SIG-M5 treated with dmso at 0.1 percent for 504 hours (cell line): ENCODE measurements around the gene DYSF.

Experiments
- DNase-seq: peaks from one replicate; lab custom pipeline; 2025; ENCODE audit not compliant: unreplicated experiment; lab: John Stamatoyannopoulos, UW

Gene DYSF

DNA sequence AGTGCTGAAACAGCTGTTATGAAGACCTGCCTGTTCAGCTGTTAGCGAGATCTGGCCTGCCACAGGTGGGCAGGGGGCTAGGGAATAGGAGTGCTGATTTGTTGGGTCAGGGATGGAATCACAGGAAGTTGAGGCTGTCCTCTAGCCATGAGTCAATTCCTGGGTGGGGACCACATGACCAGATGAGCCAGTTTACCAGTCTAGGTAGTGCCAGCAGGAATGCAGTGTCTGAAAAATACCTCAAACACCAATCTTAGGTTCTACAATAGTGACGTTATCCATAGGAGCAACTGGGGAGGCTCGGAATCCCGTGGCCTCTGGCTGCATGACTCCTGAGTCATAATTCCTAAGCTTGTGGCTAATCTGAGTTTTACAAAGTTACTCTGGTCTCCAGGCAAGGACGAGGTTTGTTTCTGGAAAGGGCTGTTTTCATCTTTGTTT is 44.9 kb downstream of the DYSF start:
- DNase-seq: no peak

DNA sequence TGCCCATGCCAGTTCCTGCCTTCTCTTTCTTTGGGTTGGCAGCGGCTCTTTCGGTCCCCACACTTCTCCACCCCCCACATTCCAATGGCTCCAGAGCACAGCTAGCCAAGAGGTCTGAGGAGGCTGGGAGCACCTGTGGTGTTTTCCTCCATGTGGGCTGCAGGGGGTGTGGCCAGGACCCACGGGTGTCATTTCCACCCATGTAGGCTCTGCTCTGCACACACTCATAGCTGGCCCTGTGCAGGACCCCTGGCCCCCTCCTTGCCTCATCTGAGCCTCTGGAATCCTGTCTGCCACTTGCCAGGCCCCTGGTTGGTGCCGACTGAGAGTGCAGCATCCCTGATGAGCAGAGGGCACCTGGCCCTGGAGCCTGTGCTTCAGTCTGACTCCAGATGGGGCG is 46.3 kb downstream of the DYSF start:
- DNase-seq: no peak

DNA sequence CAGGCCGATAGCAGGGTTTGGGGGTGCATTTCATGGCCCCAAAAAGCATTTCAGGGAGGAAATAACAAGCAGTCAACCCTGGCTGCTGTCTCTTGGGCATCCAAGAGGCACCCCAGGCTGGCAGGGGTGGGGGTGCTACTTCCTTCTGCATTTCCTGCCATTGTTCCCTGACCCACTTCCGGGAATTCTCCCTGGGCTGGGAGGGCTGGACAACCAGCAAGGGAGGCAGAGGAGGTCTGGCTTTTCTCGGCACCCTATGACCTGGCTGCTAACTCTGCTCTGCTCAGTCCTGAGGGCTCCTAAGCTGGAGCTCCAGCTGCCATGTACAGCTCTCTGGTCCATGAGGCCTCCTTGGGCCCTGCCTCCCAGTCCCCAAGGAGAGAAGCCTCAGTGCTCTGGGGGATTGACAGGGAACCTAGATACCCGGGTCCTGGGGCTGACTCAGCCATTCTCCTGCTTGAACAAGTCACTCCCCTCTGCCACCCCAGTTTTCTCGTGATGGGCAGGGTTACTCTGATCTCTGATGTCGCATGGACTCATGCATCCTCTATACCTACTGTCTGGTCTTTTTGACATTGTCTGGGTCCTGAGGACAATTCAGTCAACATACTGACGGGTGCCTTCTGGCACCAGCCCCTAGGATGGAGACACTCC is 47.2 kb downstream of the DYSF start:
- no peak for DNase-seq

DNA sequence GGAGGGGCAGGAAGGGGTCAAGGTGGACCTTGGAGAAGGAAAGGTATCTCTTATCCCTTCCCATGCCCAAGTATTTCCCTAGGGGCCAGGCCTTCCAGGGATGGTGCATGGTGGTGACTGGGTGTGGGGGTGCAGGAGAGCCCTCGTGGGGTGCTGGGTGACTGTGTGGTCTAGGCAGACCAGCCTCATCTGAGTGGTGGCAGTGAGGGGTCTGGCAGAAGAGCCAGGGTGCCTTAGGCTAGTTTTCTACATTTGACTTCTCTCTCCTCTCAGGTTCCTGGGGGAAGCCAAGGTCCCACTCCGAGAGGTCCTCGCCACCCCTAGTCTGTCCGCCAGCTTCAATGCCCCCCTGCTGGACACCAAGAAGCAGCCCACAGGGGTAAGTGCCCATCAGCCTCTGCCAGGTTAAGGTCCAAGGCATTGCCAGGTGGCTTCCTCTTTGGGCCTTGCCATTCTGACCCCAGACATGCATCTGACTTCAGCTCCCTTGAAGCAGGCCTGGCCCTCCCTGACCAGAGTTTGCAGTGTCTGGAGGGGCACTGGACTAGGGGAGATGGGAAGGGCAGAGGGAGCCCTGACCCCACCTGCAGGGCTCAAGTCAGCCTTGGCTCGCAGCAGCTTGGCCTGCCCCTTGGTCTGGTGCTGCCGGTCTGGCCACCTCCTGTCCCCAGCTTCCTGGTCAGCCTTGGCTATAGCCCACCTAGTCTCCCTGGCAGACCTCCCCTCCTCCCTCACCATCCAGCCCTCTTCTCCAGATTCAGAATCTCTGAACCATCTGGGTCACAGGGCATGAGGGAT is 49.8 kb downstream of the DYSF start:
- no peak for DNase-seq

DNA sequence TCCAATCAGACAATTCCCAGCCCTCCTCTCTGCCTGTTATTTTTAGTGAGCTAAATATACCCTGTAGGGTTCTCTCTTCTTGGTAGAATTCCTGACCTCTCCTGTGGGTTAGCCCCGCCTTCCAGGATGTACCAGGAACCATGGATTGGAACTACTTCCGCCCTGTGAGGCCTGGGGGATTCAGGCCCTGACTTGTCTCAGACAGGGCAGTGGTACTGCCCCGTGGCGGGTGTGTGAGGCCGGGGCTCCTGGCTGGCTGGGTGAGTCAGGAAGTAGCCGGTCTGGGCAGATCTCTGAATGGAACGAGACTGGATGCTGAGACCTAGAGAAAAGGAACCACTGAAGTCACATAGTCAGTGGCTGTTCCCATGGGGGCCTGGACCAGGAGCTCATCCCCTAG is 50.5 kb downstream of the DYSF start:
- no peak for DNase-seq

DNA sequence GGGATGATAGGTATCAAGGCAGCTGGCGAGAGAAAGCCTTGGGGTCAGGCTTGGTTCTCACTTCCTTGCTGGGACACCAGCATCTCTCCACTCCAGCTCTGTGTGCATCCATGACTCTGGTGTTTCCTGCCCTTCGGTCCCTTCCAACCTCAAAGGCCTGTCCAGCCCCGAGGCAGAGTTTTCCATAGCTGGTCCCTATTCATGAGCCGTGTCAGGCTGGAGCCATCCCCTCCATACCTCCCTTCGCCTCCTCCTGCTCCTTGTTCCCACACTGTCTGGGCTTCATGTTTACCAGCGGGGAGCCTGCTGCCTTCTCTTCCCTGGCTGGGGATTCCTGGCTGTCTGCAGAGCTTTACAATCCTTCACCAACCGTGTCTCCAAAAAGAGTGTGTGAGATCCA is 51.2 kb downstream of the DYSF start:
- DNase-seq: no peak

DNA sequence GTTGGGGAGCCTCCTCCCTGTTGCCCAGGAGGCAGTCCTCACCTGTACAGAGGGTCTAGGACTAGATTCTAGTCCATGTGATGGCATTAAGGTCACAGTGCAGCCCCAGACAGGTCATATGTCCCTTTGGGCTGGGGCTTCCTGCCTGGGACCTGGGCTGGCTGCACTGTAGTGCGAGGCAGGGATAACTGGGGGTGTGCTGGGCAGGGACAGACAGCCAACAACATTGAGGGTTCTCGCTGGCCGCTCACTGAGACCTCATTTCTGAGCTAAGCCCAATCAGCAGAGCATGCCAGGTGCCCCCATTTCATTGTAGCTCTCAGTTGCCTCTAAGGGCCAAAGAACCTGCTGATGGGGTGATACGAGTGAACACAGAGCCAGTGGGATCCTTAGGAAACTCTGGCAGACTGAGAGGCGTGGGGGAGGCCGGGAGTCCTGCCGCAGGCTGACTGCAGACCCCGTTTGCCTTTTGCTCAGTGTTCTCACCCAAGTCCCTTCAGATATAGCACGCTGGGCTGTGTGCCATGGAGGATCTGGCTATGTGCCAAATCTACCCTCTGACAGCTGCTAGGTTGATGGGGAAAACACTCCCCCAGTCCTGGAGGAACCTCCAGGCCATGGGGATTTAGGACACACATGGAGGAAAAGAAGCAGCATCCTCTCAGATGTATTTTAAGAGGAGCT is 51.9 kb downstream of the DYSF start:
- DNase-seq: no peak

DNA sequence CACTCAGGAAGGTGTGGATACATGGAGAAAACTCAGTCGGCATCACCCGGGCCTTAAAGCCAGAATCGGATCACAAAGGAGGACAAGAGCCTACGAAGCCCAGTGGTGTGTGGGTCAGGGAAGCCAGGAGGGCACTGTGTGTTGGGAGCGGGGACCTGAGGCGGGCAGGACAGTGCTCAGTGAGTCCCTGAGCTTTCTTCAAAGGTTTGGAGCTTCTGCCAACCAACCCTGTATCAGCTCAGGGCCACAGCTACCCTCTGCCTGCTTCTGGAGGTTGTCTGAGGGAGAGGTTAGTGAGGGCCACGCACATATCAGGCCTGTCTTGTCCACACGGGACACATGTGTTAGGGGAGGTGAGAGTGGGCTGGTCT is 52.4 kb downstream of the DYSF start:
- DNase-seq: no peak

DNA sequence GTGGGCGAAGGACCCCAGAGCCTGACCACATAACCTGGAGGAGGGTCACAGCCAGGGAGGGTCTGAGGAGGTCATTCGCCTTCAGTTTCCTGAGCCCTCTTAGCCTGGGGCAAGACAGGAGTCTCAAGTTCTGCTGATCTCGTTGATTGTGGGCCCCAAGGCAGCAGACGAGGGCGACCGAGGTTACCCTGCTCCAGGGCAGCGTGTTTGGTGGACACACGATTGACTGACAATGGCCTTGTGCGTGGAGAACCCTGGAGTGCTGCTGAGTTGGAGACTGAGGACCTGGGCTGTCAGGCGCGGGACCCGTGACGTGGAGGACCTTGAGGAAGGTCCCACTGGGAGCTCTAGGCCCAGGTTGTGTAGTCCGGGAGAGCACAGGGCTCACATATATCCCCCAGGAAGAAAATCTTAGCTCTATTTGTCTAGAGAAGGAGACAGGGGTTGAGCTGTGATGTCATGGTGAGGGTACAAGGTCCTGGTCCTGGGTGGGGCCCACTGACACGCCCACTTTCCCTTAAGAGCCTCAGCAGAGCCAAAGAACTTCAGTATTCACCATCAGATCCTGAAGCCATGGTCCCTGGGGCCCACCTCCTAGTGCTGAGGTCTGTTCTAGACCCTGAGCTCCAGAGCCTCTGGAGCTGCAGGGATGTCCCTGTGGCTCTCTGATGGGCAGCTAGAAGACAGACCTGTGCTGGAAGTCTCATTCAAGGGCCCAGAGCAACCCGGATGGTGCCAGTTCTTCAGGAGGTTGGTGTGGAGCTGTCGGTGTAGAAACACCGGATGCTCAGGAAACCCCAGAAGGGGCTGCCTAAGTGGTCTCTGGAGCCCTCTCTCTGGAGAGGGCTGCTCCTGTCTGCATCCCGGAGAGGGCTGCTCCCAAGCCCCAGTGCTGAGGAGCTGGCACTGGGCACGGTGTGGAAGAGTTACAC is 53.1 kb downstream of the DYSF start:
- DNase-seq: no peak

DNA sequence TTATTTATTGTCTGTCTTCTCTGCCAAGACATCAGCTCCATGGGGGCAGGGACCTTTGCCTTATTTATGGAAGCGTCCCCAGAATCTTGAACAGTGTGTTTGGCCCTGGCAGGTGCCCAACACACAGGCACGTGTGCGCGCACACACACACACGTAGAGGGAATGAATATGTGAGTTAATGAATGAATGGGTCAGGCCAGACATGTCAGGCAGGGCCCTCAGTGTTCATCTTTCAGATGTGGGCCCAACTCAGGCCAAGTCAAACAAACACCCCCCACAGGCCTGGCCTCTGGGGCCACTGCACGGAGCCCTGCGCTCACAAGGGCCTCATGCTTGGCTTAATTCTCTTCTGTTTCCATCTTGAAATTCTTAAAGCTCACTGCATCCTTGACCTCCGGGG is 54.1 kb downstream of the DYSF start:
- DNase-seq: no peak

DNA sequence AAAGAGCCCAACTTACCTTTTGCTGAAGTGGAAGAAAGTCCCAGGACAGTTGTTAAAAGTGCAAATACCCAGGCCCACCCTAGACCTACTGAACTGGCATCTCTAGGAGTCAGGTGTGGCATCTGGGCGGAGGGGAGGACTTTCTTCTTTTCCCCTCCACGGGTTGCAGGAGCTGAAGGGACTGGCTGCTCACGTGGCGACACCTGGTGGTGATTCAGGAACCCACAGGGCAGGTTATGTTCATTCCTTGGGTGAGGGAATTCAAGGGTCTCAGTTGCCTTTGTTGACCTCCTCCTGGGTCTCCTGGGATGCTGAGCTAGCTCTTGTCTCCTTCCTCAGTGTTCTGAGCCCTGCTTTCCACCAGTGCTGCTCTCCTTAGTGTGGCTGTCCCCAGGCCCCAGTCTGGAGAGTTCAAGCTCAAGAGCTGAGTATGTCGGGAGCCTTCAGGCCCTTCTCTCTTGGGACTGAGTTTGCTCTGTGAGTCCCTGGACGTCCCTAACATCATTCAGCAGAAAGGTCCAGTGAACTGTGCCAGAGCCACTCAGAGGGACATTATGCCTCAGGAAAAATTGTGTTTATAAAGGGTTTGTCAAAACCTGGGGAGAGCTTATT is 56.9 kb downstream of the DYSF start:
- DNase-seq: peak; percentile 58

DNA sequence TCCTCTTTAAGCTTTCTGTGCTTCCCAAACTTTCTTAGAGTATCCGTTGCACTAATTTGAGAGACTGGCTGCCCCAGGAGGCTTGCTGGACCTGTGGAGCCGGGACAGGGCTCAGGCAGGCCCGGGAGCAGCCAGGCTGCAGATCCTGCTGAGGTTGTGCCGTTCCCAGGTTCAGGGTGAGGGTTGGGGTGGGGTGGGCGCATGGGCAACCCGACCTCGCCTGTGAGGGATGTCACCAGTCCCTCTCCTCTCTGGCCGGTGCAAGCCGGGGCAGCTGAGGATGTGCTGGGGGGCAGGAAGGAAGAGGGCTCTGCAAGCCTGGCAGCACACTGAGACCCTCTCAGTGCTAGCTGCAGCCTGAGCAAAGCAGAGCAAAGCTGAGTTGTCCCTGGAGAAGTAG is 57.6 kb downstream of the DYSF start:
- no peak for DNase-seq

DNA sequence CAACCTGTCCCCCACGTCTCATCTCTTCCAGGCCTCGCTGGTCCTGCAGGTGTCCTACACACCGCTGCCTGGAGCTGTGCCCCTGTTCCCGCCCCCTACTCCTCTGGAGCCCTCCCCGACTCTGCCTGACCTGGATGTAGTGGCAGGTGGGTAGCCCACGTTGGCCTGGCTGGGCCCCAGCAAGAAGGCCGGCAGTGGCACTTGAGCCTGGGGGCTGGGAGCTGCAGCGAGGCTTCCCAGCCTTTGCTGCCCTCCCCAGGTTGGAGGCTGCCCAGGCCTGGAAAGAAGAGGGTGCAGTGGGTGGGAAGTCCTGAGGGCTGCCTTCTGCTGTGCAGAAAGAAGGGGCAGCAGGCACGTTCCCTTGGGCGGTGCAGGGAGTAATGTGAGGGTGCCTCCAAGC is 58.4 kb downstream of the DYSF start:
- no peak for DNase-seq

DNA sequence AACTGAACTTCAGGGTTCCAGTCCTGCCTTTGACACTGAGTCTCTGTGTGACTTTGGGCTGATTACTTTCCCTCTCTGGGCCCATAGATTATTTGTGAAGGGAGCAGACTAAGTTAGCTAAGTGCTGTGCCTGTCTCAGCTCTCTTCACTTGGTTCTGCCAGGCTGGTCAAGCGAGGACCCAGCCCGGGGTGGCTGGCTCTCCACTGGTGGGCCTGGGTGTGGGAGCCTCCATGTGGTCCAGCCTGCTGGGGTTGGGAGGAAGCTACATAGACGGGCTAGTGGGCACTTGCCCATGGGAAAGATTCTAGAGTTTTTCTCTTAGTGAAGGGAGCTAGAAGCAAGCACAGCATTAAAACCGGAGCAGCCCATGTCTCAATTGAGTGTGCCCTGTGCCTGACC is 59.0 kb downstream of the DYSF start:
- DNase-seq: no peak

DNA sequence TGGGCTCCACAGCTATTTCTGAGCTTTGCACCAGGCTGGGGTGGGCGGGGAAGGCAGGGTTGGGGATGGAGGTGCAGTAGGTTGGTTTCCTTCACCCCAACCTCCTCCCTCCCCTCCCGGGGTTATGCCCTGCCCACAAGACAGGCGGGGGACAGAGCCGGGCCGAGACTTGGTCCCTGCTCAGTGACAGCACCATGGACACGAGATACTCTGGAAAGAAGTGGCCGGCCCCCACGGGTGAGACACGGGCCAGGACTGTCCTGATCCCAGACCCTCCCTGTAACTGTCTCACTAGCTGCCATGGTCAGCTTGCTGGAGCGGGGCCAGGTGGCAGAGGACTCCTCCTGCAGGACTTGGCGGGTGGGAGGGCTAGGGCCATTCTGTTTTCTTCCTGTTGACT is 59.7 kb downstream of the DYSF start:
- DNase-seq: no peak

DNA sequence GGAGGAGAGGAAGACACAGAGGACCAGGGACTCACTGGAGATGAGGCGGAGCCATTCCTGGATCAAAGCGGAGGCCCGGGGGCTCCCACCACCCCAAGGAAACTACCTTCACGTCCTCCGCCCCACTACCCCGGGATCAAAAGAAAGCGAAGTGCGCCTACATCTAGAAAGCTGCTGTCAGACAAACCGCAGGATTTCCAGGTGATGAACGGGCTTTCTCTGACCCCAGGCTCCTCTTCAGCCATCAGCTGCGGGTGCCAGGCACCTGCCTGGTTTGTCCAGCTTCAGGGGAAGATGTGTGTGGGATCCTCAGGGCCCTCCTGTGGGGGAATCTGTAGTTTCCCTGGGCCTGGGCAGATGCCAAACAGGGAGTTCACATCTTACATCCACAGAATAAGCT is 60.4 kb downstream of the DYSF start:
- no peak for DNase-seq

DNA sequence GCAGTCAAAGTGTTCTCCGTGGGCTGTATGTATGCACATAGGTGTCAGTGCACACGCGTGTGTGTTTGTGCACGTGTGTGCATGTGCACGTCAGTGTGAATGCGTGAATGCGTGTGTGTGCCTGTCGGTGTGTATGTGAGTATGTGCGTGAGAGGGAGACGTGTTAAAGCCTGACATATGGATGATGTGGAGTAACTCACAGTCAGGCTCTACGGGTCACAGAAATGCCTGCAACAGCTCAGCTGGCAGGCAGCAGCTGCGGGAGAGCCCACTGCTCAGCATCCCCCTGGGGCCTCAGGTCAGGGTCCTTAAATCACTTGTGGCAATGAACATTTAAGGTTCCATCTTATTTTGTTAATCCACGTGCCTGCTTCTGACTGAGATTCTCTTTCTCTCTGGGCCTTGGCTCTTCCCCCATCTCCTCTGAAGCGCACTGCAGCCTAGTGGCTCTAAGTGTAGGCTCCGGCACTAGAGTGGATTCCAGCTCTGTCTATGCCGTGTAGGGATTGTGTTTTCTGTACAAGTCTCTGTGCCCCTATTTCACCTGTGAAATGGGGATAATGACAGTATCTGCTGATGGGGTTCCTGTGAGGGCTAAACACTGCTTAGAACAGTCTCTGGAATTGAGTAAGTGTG is 63.0 kb downstream of the DYSF start:
- DNase-seq: no peak

DNA sequence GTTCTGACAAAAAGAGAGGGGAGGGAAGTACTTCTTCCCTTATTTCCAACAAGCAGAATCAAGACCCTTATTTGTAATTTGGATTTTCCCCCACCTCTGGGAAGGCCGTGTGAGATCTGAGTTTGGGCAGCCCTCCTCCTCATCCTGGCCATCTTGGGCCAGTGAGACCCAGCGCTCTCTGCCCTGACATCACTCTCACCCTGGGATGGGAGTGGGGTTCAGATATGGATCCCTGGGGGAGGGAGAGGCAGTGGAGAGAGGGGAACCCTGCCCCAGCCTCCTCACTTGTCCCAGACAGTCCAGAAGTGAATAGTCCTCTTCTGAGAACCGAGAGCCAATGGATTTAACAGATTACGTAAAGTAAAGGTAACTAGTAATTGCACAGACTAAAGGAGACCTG is 64.5 kb downstream of the DYSF start:
- no peak for DNase-seq

DNA sequence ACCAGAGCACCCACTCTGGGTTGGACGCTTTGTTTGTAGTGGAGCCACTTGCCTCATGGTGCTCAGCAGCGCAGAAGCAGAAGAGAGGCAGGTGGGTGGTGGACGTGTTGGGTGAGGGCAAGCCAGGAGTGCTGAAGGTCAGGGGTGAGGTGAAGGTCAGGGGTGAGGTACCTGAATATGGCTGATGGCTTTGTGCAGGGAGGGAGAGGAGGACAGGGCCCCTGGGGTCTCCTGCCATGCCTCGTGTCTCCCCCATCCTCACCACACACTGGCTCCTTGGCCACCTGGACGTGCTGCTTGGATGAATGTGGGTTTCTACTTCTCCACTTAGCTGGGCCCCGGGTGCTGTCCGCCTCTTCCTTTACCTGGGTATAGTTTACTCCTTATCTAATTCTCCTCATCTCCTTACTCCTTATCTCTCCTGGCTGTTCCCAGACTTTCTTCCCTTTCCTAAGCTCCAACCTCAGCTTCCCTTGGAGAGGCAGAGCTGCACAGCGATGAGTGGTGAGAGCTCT is 68.1 kb downstream of the DYSF start:
- no peak for DNase-seq

DNA sequence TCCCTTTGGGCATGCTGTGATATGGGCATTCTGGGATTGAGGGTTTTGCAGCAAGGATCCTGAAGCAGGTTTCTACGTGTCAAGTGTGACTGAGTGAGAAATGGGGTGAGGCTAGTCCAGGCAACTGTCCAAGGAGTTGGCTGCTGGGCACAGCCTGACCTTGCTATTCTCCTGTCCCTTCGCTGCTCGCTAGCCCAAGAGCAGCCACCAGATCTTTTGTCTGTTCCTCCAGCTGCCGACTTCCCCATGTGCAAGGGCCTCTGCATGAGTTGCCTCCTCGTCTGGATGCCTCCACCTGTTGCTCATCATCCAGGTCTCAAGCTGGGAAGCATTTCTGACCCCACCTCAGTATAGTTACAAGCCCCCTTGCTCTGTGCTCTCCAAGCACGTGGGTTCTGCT is 71.1 kb downstream of the DYSF start:
- DNase-seq: no peak
